ENCODE results near the gene CUL4A. TPM values are rescaled to one million over a fixed set of nuclear protein-coding genes. Genes with fewer than 3 reads are reported as not detected.

The CUL4A gene
- total RNA-seq, 4 donors from 2014 or later: 104 to 144 (median 107) TPM

DNA sequence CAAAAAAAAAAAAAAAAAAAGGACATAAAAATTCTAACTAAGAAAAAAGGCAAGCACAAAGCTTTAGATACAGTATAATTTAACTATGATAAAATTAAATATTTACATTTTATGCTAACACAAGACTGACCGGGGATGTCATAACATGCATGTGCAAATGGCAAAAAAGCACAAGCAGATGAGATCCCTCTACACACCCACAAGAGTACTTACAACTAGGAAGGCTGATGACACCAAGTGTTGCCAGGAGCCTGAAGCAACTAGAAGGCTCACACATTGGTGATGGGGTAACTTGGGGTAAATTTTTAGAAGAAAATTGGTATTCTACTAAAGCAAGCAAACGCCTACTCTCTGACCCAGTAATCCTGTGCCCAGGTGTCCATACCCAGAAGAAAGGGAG is 7.6 kb upstream of the CUL4A start:
- no peak for ATAC-seq
- Histone ChIP-seq H3K9me3 (no peaks in the 10 kb centered on the region), H3K4me3 (no peak overlapping the region), H3K4me1 (peaks cover 0 to 52% (median 10%) of the 10 kb centered on the region in 3 donors), H3K27ac (no peak overlapping the region), H3K36me3 (peaks cover 6 to 44% of the 10 kb centered on the region in 2 donors), H3K27me3 (no peaks in the 10 kb centered on the region)
- WGBS, 2 donors (ENCODE audit: low coverage in 1 of 2): 72 to 82% methylated on average over 2 of the region's 2 CpGs
- TF ChIP-seq POLR2A (IDR thresholded peaks at IDR 0.05) (no peak), CTCF (IDR thresholded peaks at IDR 0.05) (no peak), POLR2AphosphoS5 (IDR thresholded peaks at IDR 0.05) (no peak), EP300 (IDR thresholded peaks at IDR 0.05) (no peak)

GRCh38 chr13:113202912-113203311 is 6.5 kb upstream of the CUL4A start:
- ATAC-seq: no peak
- TF ChIP-seq CTCF (IDR thresholded peaks at IDR 0.05) (no peak), POLR2AphosphoS5 (IDR thresholded peaks at IDR 0.05) (no peak), EP300 (IDR thresholded peaks at IDR 0.05) (no peak), POLR2A (IDR thresholded peaks at IDR 0.05) (no peak)
- no peak overlapping the region for H3K4me3 ChIP-seq
- H3K9me3 ChIP-seq: no peaks in the 10 kb centered on the region
- WGBS, 2 donors (ENCODE audit: low coverage in 1 of 2): 84 to 92% methylated on average over 4 of the region's 4 CpGs
- peaks cover 0 to 33% of the 10 kb centered on the region in 2 donors for H3K36me3 ChIP-seq
- H3K27me3 ChIP-seq: no peaks in the 10 kb centered on the region
- peaks cover 0 to 62% (median 20%) of the 10 kb centered on the region in 3 donors for H3K4me1 ChIP-seq
- no peak overlapping the region for H3K27ac ChIP-seq

GRCh38 chr13:113203507-113204377 is 5.7 kb upstream of the CUL4A start:
- WGBS, 2 donors (ENCODE audit: low coverage in 1 of 2): 100% methylated on average over 1 of the region's 12 CpGs; no CpG with 5 or more reads in 1 of the 2 donors
- TF ChIP-seq CTCF (IDR thresholded peaks at IDR 0.05) (no peak), POLR2AphosphoS5 (IDR thresholded peaks at IDR 0.05) (peak; percentile 74)
- H3K4me3 ChIP-seq: no peak overlapping the region
- peak overlapping the region in 2 of 4 donors; percentile 20 to 60 for H3K27ac ChIP-seq
- ATAC-seq: no peak
- peaks cover 0 to 25% of the 10 kb centered on the region in 2 donors for H3K36me3 ChIP-seq
- H3K9me3 ChIP-seq: no peaks in the 10 kb centered on the region
- peaks cover 0 to 64% (median 20%) of the 10 kb centered on the region in 3 donors for H3K4me1 ChIP-seq
- H3K27me3 ChIP-seq: no peaks in the 10 kb centered on the region

DNA sequence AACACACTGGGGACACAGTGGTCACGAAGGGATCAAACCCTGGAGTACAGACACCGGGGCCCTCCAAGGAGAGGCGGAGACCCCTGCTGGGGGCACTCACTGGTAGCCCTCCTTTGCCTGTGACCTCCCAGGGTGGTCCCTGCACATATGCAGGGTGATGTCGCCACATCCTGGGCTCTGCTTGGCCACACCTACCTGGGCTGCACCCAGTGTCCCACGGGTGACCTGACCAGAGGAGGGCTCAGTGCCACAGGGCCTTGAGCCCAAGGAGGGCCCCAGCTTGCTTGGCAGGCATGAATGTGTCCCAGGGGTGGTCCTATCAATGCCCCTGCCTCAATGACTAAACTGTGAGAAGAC is 5.1 kb upstream of the CUL4A start:
- Histone ChIP-seq H3K27ac (peak overlapping the region in 2 of 4 donors; percentile 20 to 60), H3K27me3 (no peaks in the 10 kb centered on the region), H3K4me3 (no peak overlapping the region), H3K9me3 (no peaks in the 10 kb centered on the region), H3K36me3 (peaks cover 0 to 18% of the 10 kb centered on the region in 2 donors), H3K4me1 (peaks cover 0 to 64% (median 20%) of the 10 kb centered on the region in 3 donors)
- no peak for ATAC-seq
- TF ChIP-seq EP300 (IDR thresholded peaks at IDR 0.05): no peak
- no peak for TF ChIP-seq POLR2AphosphoS5 (IDR thresholded peaks at IDR 0.05)
- no peak for TF ChIP-seq CTCF (IDR thresholded peaks at IDR 0.05)
- TF ChIP-seq POLR2A (IDR thresholded peaks at IDR 0.05): no peak
- 70% methylated on average over 2 of the region's 5 CpGs; no CpG with 5 or more reads in 1 of the 2 donors for WGBS, 2 donors (ENCODE audit: low coverage in 1 of 2)
